H1 (cell line): ENCODE measurements around the gene SHLD1. TPM values are rescaled to one million over a fixed set of nuclear protein-coding genes. Genes with fewer than 3 reads are reported as not detected.
A peak's percentile ranks its signal among the peaks of the same experiment; 100 is the strongest.

Source experiments
- CTCF ChIA-PET: fragments of 300-600 bp; sonication (Branson Sonifier 250); formaldehyde crosslinking; loops from one replicate; lab custom pipeline; 2021; ENCODE audit not compliant: partially characterized antibody; lab: Charles Lee
- POLR2A ChIA-PET: fragments of 300-600 bp; sonication (Branson Sonifier 250); formaldehyde crosslinking; loops from one replicate; lab custom pipeline; 2021; ENCODE audit warnings: inconsistent platforms; ENCODE audit not compliant: partially characterized antibody; lab: Charles Lee
- DNase-seq, 2 experiments: peaks; one replicate each; pipeline versions ENCODE4 v3.0.0 to v3.0.0-alpha.2; 2010 to 2022; ENCODE audit warnings: low spot score in 2 of 2, low read depth in 1 of 2, mixed read lengths in 1 of 2
- FAIRE-seq: peaks from 2 replicates; lab custom pipeline; 2011; peaks lifted over from hg19 to GRCh38; lab: Jason Lieb, UNC
- H2AFZ ChIP-seq: 2 replicates; pipeline ENCODE4 v1.8.1; 2012; ENCODE audit warnings: low read length, inconsistent platforms
- H2AK5ac ChIP-seq: 2 replicates; pipeline ENCODE4 v1.6.1; 2013; ENCODE audit warnings: low read depth, low read length
- H2BK120ac ChIP-seq: replicated peaks from 2 replicates; pipeline ENCODE3; 2013; ENCODE audit warnings: low read depth, low read length, inconsistent platforms
- H2BK12ac ChIP-seq: 2 replicates; pipeline ENCODE4 v1.6.1; 2013; ENCODE audit warnings: low read depth, low read length
- H2BK15ac ChIP-seq: 2 replicates; pipeline ENCODE4 v1.6.1; 2013; ENCODE audit warnings: low read length
- H2BK20ac ChIP-seq: 2 replicates; pipeline ENCODE4 v1.6.1; 2013; ENCODE audit warnings: low read length
- H2BK5ac ChIP-seq: 2 replicates; pipeline ENCODE4 v1.6.1; 2013; ENCODE audit warnings: low read depth, low read length
- H3K14ac ChIP-seq: 2 replicates; pipeline ENCODE4 v1.6.1; 2013; ENCODE audit warnings: inconsistent platforms; ENCODE audit not compliant: insufficient read length
- H3K18ac ChIP-seq: 2 replicates; pipeline ENCODE4 v1.6.1; 2013; ENCODE audit warnings: low read length; ENCODE audit errors: extremely low read depth
- H3K23ac ChIP-seq: 2 replicates; pipeline ENCODE4 v1.6.1; 2013; ENCODE audit warnings: inconsistent platforms; ENCODE audit not compliant: insufficient read length
- H3K23me2 ChIP-seq: 2 replicates; pipeline ENCODE4 v1.6.1; 2013; ENCODE audit warnings: low read depth, low read length
- H3K27ac ChIP-seq: 2 replicates; pipeline ENCODE4 v1.6.1; 2011; ENCODE audit warnings: low read depth, low read length, inconsistent platforms
- H3K27me3 ChIP-seq, 4 experiments: replicated peaks in 1 of 4; 1 replicate in 1 of 4; 2 replicates in 3 of 4; pipeline versions ENCODE4 v1.6.1 to v1.8.1; 2011 to 2013; ENCODE audit warnings: low read length in 3 of 4, mild to moderate bottlenecking in 3 of 4, inconsistent platforms in 2 of 4, mixed read lengths in 2 of 4, moderate library complexity in 1 of 4; ENCODE audit not compliant: control insufficient read depth in 3 of 4, insufficient read depth in 3 of 4; ENCODE audit errors: extremely low read depth in 1 of 4
- H3K36me3 ChIP-seq, 4 experiments: 2 replicates each; pipeline versions ENCODE4 v1.6.1 to v1.8.1; 2011 to 2013; ENCODE audit warnings: mild to moderate bottlenecking in 4 of 4, low read length in 3 of 4, moderate library complexity in 2 of 4, control low read depth in 1 of 4, inconsistent platforms in 1 of 4; ENCODE audit not compliant: insufficient read depth in 4 of 4, control insufficient read depth in 2 of 4
- H3K4ac ChIP-seq: replicated peaks from 2 replicates; pipeline ENCODE3; 2013; ENCODE audit warnings: low read length, low read depth, mixed read lengths, inconsistent platforms; ENCODE audit not compliant: insufficient read length
- H3K4me1 ChIP-seq, 4 experiments: replicated peaks in 1 of 4; 1 replicate in 1 of 4; 2 replicates in 3 of 4; pipeline versions ENCODE4 v1.6.1 to v1.8.1; 2011 to 2013; ENCODE audit warnings: low read length in 3 of 4, inconsistent platforms in 2 of 4, mixed read lengths in 1 of 4; ENCODE audit not compliant: insufficient read depth in 4 of 4, control insufficient read depth in 3 of 4
- H3K4me2 ChIP-seq, 2 experiments: 2 replicates each; pipeline versions ENCODE4 v1.6.1 to v1.8.1; 2011 to 2013; ENCODE audit warnings: low read depth in 2 of 2, low read length in 2 of 2, control low read depth in 1 of 2, inconsistent platforms in 1 of 2, mild to moderate bottlenecking in 1 of 2; ENCODE audit not compliant: insufficient read depth in 1 of 2
- H3K4me3 ChIP-seq, 4 experiments: fragments of 200-600, 300-600 bp in 1 of 4; sonication (generic), shearing (Covaris generic), sonication (Bioruptor Twin) in 1 of 4; 2 replicates each; pipeline versions ENCODE4 v1.5.1 to v1.8.1; 2011 to 2016; ENCODE audit warnings: low read length in 4 of 4, low read depth in 3 of 4, control low read depth in 2 of 4, inconsistent platforms in 2 of 4, mild to moderate bottlenecking in 2 of 4, mixed read lengths in 1 of 4, moderate library complexity in 1 of 4; ENCODE audit not compliant: insufficient read depth in 2 of 4; ENCODE audit errors: extremely low read depth in 1 of 4
- H3K56ac ChIP-seq: replicated peaks from 2 replicates; pipeline ENCODE3; 2013; ENCODE audit warnings: low read depth, mild to moderate bottlenecking, mixed read lengths, low read length, inconsistent platforms; ENCODE audit not compliant: insufficient read length
- H3K79me1 ChIP-seq: 2 replicates; pipeline ENCODE4 v1.6.1; 2013; ENCODE audit warnings: low read depth, low read length, control low read depth
- H3K79me2 ChIP-seq, 2 experiments: 2 replicates each; pipeline versions ENCODE4 v1.6.1 to v1.8.1; 2012 to 2013; ENCODE audit warnings: low read length in 2 of 2, mild to moderate bottlenecking in 2 of 2, inconsistent platforms in 1 of 2; ENCODE audit not compliant: insufficient read depth in 2 of 2, control insufficient read depth in 1 of 2
- H3K9ac ChIP-seq, 4 experiments: replicated peaks in 1 of 4; 1 replicate in 1 of 4; 2 replicates in 3 of 4; pipeline versions ENCODE4 v1.6.1 to v1.8.1; 2011 to 2013; ENCODE audit warnings: low read depth in 3 of 4, low read length in 3 of 4, control low read depth in 2 of 4, mild to moderate bottlenecking in 2 of 4, moderate library complexity in 2 of 4, inconsistent platforms in 1 of 4; ENCODE audit errors: extremely low read depth in 1 of 4
- H3K9me3 ChIP-seq, 2 experiments: 2 replicates each; pipeline versions ENCODE4 v1.6.1 to v1.8.1; 2012 to 2013; ENCODE audit warnings: mild to moderate bottlenecking in 2 of 2, moderate library complexity in 2 of 2, control low read depth in 1 of 2, inconsistent platforms in 1 of 2, low read depth in 1 of 2, low read length in 1 of 2, mixed read lengths in 1 of 2; ENCODE audit not compliant: insufficient read depth in 2 of 2
- H4K20me1 ChIP-seq, 2 experiments: replicated peaks in 1 of 2; 2 replicates each; pipeline versions ENCODE3 to v1.8.1; 2011 to 2013; ENCODE audit warnings: inconsistent platforms in 2 of 2, low read length in 2 of 2, mild to moderate bottlenecking in 1 of 2; ENCODE audit not compliant: insufficient read depth in 2 of 2, control insufficient read depth in 1 of 2
- H4K5ac ChIP-seq: 2 replicates; pipeline ENCODE4 v1.6.1; 2013; ENCODE audit warnings: low read length, low read depth, mixed read lengths, inconsistent platforms; ENCODE audit not compliant: insufficient read length
- H4K8ac ChIP-seq: 2 replicates; pipeline ENCODE4 v1.8.0; 2013; ENCODE audit warnings: mild to moderate bottlenecking, moderate library complexity, low read length, inconsistent platforms; ENCODE audit not compliant: insufficient read depth; ENCODE audit errors: extremely low read depth
- H4K91ac ChIP-seq: replicated peaks from 2 replicates; pipeline ENCODE3; 2013; ENCODE audit warnings: low read length, mixed read lengths, inconsistent platforms; ENCODE audit not compliant: insufficient read length
- CHD1 ChIP-seq: IDR thresholded peaks from 2 replicates; pipeline ENCODE4 v1.6.1; 2012; ENCODE audit warnings: low read depth, low read length, improper control_type of control experiment
- CHD2 ChIP-seq: IDR thresholded peaks from 2 replicates; pipeline ENCODE4 v1.6.1; 2012; ENCODE audit warnings: low read length, improper control_type of control experiment
- E2F6 ChIP-seq: IDR thresholded peaks from 2 replicates; pipeline ENCODE4 v1.6.1; 2012; ENCODE audit warnings: inconsistent platforms
- EP300 ChIP-seq, 2 experiments: IDR thresholded peaks; 1 replicate in 1 of 2; 2 replicates in 1 of 2; pipeline ENCODE4 v1.6.1; 2011 to 2012; ENCODE audit warnings: low read depth in 2 of 2, low read length in 2 of 2, mild to moderate bottlenecking in 2 of 2, borderline replicate concordance in 1 of 2, inconsistent platforms in 1 of 2, moderate library complexity in 1 of 2
- KDM5A ChIP-seq: fragments of 200-600 bp; IDR thresholded peaks from 2 replicates; pipeline ENCODE4 v1.7.1; 2012; ENCODE audit warnings: mild to moderate bottlenecking, low read length, inconsistent platforms, mixed read lengths
- MAFK ChIP-seq: IDR thresholded peaks from 2 replicates; pipeline ENCODE4 v1.6.1; 2012; ENCODE audit warnings: low read depth, mild to moderate bottlenecking, improper control_type of control experiment, low read length
- NANOG ChIP-seq: IDR thresholded peaks from 2 replicates; pipeline ENCODE4 v1.6.1; 2011; ENCODE audit warnings: low read length, low read depth, mild to moderate bottlenecking, inconsistent platforms; ENCODE audit not compliant: insufficient read depth, poor library complexity, severe bottlenecking
- RXRA ChIP-seq: IDR thresholded peaks from 2 replicates; pipeline ENCODE4 v1.6.1; 2011; ENCODE audit warnings: low read depth, mild to moderate bottlenecking, low read length, moderate library complexity; ENCODE audit not compliant: insufficient read depth
- TBP ChIP-seq: IDR thresholded peaks from 2 replicates; pipeline ENCODE4 v1.6.1; 2011; ENCODE audit warnings: low read depth, low read length, improper control_type of control experiment
- YY1 ChIP-seq: IDR thresholded peaks from 2 replicates; pipeline ENCODE4 v1.6.1; 2011; ENCODE audit warnings: low read depth, mild to moderate bottlenecking, low read length
- WGBS, 2 experiments: shearing (Covaris generic) in 1 of 2; methylation state at CpG; one replicate each; pipeline versions ENCODE4 v1.1.6 to v1.1.7; 2013 to 2015; ENCODE audit warnings: low lambda C conversion rate in 2 of 2, mixed read lengths in 2 of 2, inconsistent platforms in 1 of 2, low coverage in 1 of 2, missing lambda C conversion rate in 1 of 2; ENCODE audit not compliant: insufficient replicate concordance in 2 of 2, insufficient coverage in 1 of 2, insufficient read length in 1 of 2; ENCODE audit errors: extremely low coverage in 1 of 2, missing lambda C conversion rate in 1 of 2; 5-methylcytosine and 5-hydroxymethylcytosine counted together
- polyA plus RNA-seq, 7 experiments: library from polyadenylated mRNA; depleted of rRNA in 3 of 7; stranded (reverse) in 5 of 7; unstranded in 2 of 7; fragments of >200 nt in 5 of 7; fragments of 200-250 nt in 2 of 7; gene quantifications; 1 replicate in 5 of 7; 2 replicates in 1 of 7; 4 replicates in 1 of 7; pipeline versions ENCODE4 v1.2.1 to v1.2.3, GENCODE V29; 2011 to 2013; ENCODE audit warnings: missing spikeins in 2 of 7, mixed read lengths in 2 of 7
- total RNA-seq: library from RNA; stranded (reverse); fragmentation: NEBNext Ultra II Directional; extraction: Animal tissue kit (Norgen Biotek cat#: 25700); gene quantifications from 2 replicates; pipeline ENCODE4 v1.2.1, GENCODE V29; 2021

Gene SHLD1
- total and polyA plus RNA-seq, 2 of the 8 experiments (the other 6 are each of a cell fraction or from before 2014, with no cell fraction given) = 4.2 to 6.5 TPM

- FAIRE-seq = no peak
- Histone ChIP-seq H2BK120ac (no peak overlapping the region), H3K79me2 (no peaks in the 10 kb centered on the region), H3K79me1 (no peaks in the 10 kb centered on the region), H3K4me3 (no peak overlapping the region), H2AK5ac (0 out of 2 replicates have a peak overlapping the region, but pooled peaks have one; percentile 8), H3K14ac (no peak overlapping the region), H4K91ac (peak overlapping the region; percentile 66), H3K56ac (no peak overlapping the region), H2AFZ (no peak overlapping the region), H3K9ac (no peak overlapping the region), H4K20me1 (no peaks in the 10 kb centered on the region), H2BK5ac (no peak overlapping the region; the same call in 1 of the 2 replicates), H4K8ac (no peak overlapping the region), H3K23ac (no peak overlapping the region), H2BK15ac (peak overlapping the region; percentile 19; the same call in 1 of the 2 replicates), H3K36me3 (no peaks in the 10 kb centered on the region), H3K4me2 (no peak overlapping the region; a peak in 1 of 4 replicates), H4K5ac (no peak overlapping the region), H2BK20ac (no peak overlapping the region; the same call in 1 of the 2 replicates), H3K27me3 (peaks cover 0 to 3% (median 0%) of the 10 kb centered on the region in 4 experiments; a peak in 2 of 7 replicates), H2BK12ac (peak overlapping the region; percentile 27; the same call in 1 of the 2 replicates), H3K27ac (no peak overlapping the region; the same call in 1 of the 2 replicates), H3K9me3 (no peaks in the 10 kb centered on the region), H3K4me1 (peaks cover 0 to 8% (median 7%) of the 10 kb centered on the region in 4 experiments; a peak in 6 of 7 replicates), H3K18ac (no peak overlapping the region), H3K4ac (no peak overlapping the region), H3K23me2 (no peaks in the 10 kb centered on the region)
- TF ChIP-seq CHD2 = no peak
- no peak for TF ChIP-seq MAFK
- TF ChIP-seq E2F6 = no peak
- no peak for TF ChIP-seq EP300 (IDR thresholded peaks at IDR 0.05; ENCODE audit: borderline replicate concordance in 1 of 2, low read depth in 2 of 2, low read length in 2 of 2)
- TF ChIP-seq YY1 = no peak
- no peak for TF ChIP-seq TBP
- TF ChIP-seq NANOG = no peak
- TF ChIP-seq CHD1 = no peak
- no peak for TF ChIP-seq RXRA
- no peak for TF ChIP-seq KDM5A
- ChIA-PET CTCF (interaction anchor here (0.7 to 1.9 kb wide), 6 partner anchors 9 to 292 kb away, joined by 3 to 10 read pairs (median 4); no protein-coding TSS in a partner anchor), POLR2A (no interaction called here)
- 96% methylated on average over 4 of the region's 4 CpGs; no CpG with 5 or more reads in 1 of the 2 experiments for whole genome bisulfite sequencing, 2 experiments
- no peak for DNase-seq
Observed at GRCh38 chr20:5821627-5822215, 71.5 kb downstream of the SHLD1 start.
